H1 (cell line): ENCODE data around the gene TEX101. TPM values are rescaled to one million over a fixed set of nuclear protein-coding genes. Genes with fewer than 3 reads are reported as not detected.

Experiments
- BCL11A ChIP-seq, 2 experiments: IDR thresholded peaks; one replicate each; pipeline ENCODE4 v1.6.1; 2011; ENCODE audit warnings: low read depth in 2 of 2, low read length in 2 of 2, mild to moderate bottlenecking in 2 of 2
- POLR2AphosphoS5 ChIP-seq: IDR thresholded peaks from 2 replicates; pipeline ENCODE4 v1.6.1; 2011; ENCODE audit warnings: low read depth, low read length
- polyA plus RNA-seq, 7 experiments: library from polyadenylated mRNA; depleted of rRNA in 3 of 7; stranded (reverse) in 5 of 7; unstranded in 2 of 7; fragments of >200 nt in 5 of 7; fragments of 200-250 nt in 2 of 7; gene quantifications; 1 replicate in 5 of 7; 2 replicates in 1 of 7; 4 replicates in 1 of 7; pipeline versions ENCODE4 v1.2.1 to v1.2.3, GENCODE V29; 2011 to 2013; ENCODE audit warnings: missing spikeins in 2 of 7, mixed read lengths in 2 of 7
- total RNA-seq: library from RNA; stranded (reverse); fragmentation: NEBNext Ultra II Directional; extraction: Animal tissue kit (Norgen Biotek cat#: 25700); gene quantifications from 2 replicates; pipeline ENCODE4 v1.2.1, GENCODE V29; 2021

TEX101 gene
- total and polyA plus RNA-seq, 2 of the 8 experiments (the other 6 are each of a cell fraction or from before 2014, with no cell fraction given), result 0.12 TPM; not detected in 1

DNA sequence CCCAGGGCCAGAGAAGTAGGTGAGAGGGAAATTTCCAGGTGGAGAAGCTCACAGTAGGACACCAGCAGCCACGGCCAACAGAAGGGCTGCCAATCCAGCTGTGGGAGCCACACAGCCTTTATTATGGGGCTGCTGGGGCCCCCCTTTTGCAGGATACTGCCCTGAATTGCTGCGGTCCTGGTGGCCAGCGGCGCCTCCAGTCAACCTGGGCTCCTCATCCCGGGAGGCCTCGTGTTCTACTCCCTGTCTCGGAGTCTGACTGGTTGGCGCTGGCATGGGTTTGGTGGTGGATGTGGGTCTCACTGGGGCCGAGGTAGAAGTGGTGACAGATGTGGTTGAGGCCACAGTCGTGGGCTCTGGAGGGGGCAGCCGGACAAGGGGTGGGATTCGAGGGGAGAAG, 46.6 kb downstream of the TEX101 start (continued):
- TF ChIP-seq POLR2AphosphoS5 (no peak), BCL11A (IDR thresholded peaks at IDR 0.05; ENCODE audit: low read depth in 2 of 2, low read length in 2 of 2) (no peak)
- TF ChIP-seq, all 59 proteins: peak for 0
